IMR-90 (cell line): ENCODE results near the gene STX4. TPM values are rescaled to one million over a fixed set of nuclear protein-coding genes. Genes with fewer than 3 reads are reported as not detected.

Experiments
- ATAC-seq: fragments of 200-7000 bp; cut with Tn5 transposase; 2 replicates; pipeline ENCODE4 v1.9.1; 2020; ENCODE audit warnings: low read depth, mild to moderate bottlenecking, moderate library complexity
- BruUV-seq: library from RNA; stranded (reverse); fragments of 400-500 nt; replicated peaks from 2 replicates; lab custom pipeline; 2021; lab: Mats Ljungman, UMichigan
- CTCF ChIA-PET: fragments of 300-600 bp; formaldehyde crosslinking; extraction: SDS; loops from one replicate; lab custom pipeline; 2021; ENCODE audit warnings: antibody characterized with exemption; lab: Yijun Ruan, JAX
- POLR2A ChIA-PET: fragments of 300-600 bp; sonication (Branson Sonifier 250); formaldehyde crosslinking; loops from one replicate; lab custom pipeline; 2022; ENCODE audit warnings: antibody characterized with exemption; ENCODE audit not compliant: unreplicated experiment; lab: Charles Lee
- DNase-seq: peaks from one replicate; pipeline ENCODE4 v3.0.0; 2013
- H2AFZ ChIP-seq: replicated peaks from 2 replicates; pipeline ENCODE3; 2013; ENCODE audit warnings: low read length, mild to moderate bottlenecking; ENCODE audit not compliant: poor library complexity
- H2AK5ac ChIP-seq: 2 replicates; pipeline ENCODE4 v1.6.1; 2013; ENCODE audit warnings: low read depth, low read length, inconsistent platforms
- H2AK9ac ChIP-seq: replicated peaks from 2 replicates; pipeline ENCODE3; 2013; ENCODE audit warnings: mild to moderate bottlenecking, low read depth, low read length, moderate library complexity; ENCODE audit not compliant: poor library complexity
- H2BK120ac ChIP-seq: 2 replicates; pipeline ENCODE4 v1.6.1; 2013; ENCODE audit warnings: low read depth, low read length, inconsistent platforms
- H2BK15ac ChIP-seq: 3 replicates; pipeline ENCODE4 v1.6.1; 2013; ENCODE audit warnings: low read depth, low read length, inconsistent platforms
- H2BK20ac ChIP-seq: 2 replicates; pipeline ENCODE4 v1.6.1; 2013; ENCODE audit warnings: low read depth, mild to moderate bottlenecking, inconsistent platforms, low read length, moderate library complexity
- H2BK5ac ChIP-seq: 2 replicates; pipeline ENCODE4 v1.6.1; 2013; ENCODE audit warnings: mild to moderate bottlenecking, low read depth, low read length, inconsistent platforms; ENCODE audit not compliant: poor library complexity, severe bottlenecking
- H3K14ac ChIP-seq: replicated peaks from 2 replicates; pipeline ENCODE4 v1.6.1; 2013; ENCODE audit warnings: low read depth, low read length, inconsistent platforms
- H3K18ac ChIP-seq: 2 replicates; pipeline ENCODE4 v1.6.1; 2013; ENCODE audit warnings: low read depth, low read length, control low read depth
- H3K23ac ChIP-seq: 2 replicates; pipeline ENCODE4 v1.6.1; 2013; ENCODE audit warnings: low read depth, low read length, inconsistent platforms
- H3K27ac ChIP-seq: 2 replicates; pipeline ENCODE4 v1.5.1; 2013; ENCODE audit warnings: mild to moderate bottlenecking, control low read depth, low read length; ENCODE audit not compliant: insufficient read depth
- H3K27me3 ChIP-seq: 2 replicates; pipeline ENCODE4 v1.6.1; 2013; ENCODE audit warnings: low read length; ENCODE audit not compliant: control insufficient read depth, insufficient read depth
- H3K36me3 ChIP-seq: 2 replicates; pipeline ENCODE4 v1.6.1; 2013; ENCODE audit warnings: low read length, mixed read lengths; ENCODE audit not compliant: control insufficient read depth, insufficient read depth
- H3K4ac ChIP-seq: 2 replicates; pipeline ENCODE4 v1.6.1; 2013; ENCODE audit warnings: low read depth, low read length, inconsistent platforms
- H3K4me1 ChIP-seq: 2 replicates; pipeline ENCODE4 v1.6.1; 2013; ENCODE audit warnings: low read length, mixed read lengths; ENCODE audit not compliant: control insufficient read depth, insufficient read depth
- H3K4me2 ChIP-seq: 2 replicates; pipeline ENCODE4 v1.6.1; 2013; ENCODE audit warnings: low read depth, mild to moderate bottlenecking, control low read depth, low read length, moderate library complexity
- H3K4me3 ChIP-seq: 2 replicates; pipeline ENCODE4 v1.5.1; 2013; ENCODE audit warnings: low read depth, mild to moderate bottlenecking, control low read depth, low read length, moderate library complexity; ENCODE audit not compliant: insufficient read depth
- H3K56ac ChIP-seq: 2 replicates; pipeline ENCODE4 v1.6.1; 2013; ENCODE audit warnings: low read length, inconsistent platforms; ENCODE audit not compliant: insufficient read depth; ENCODE audit errors: extremely low read depth
- H3K79me1 ChIP-seq, 2 experiments: 2 replicates each; pipeline ENCODE4 v1.6.1; 2013; ENCODE audit warnings: low read length in 2 of 2, inconsistent platforms in 1 of 2, low read depth in 1 of 2
- H3K9ac ChIP-seq: 2 replicates; pipeline ENCODE4 v1.6.1; 2013; ENCODE audit warnings: low read depth, low read length, control low read depth
- H3K9me1 ChIP-seq: 2 replicates; pipeline ENCODE4 v1.6.1; 2013; ENCODE audit warnings: low read length, inconsistent platforms; ENCODE audit not compliant: insufficient read depth
- H3K9me3 ChIP-seq: 2 replicates; pipeline ENCODE4 v1.6.1; 2013; ENCODE audit warnings: low read length; ENCODE audit not compliant: control insufficient read depth, insufficient read depth
- H4K20me1 ChIP-seq: 2 replicates; pipeline ENCODE4 v1.6.1; 2013; ENCODE audit warnings: low read length, inconsistent platforms; ENCODE audit not compliant: insufficient read depth
- H4K5ac ChIP-seq: 2 replicates; pipeline ENCODE4 v1.6.1; 2013; ENCODE audit warnings: mild to moderate bottlenecking, low read depth, low read length, control low read depth
- H4K8ac ChIP-seq, 2 experiments: 2 replicates each; pipeline ENCODE4 v1.6.1; 2013; ENCODE audit warnings: low read depth in 2 of 2, low read length in 2 of 2, control low read depth in 1 of 2, inconsistent platforms in 1 of 2
- H4K91ac ChIP-seq: 2 replicates; pipeline ENCODE4 v1.6.1; 2013; ENCODE audit warnings: low read depth, low read length, inconsistent platforms; ENCODE audit not compliant: insufficient read depth
- BHLHE40 ChIP-seq: fragments of 150-350 bp; IDR thresholded peaks from 2 replicates; pipeline ENCODE4 v1.6.1; 2016; ENCODE audit warnings: mild to moderate bottlenecking, low read depth, low read length
- CEBPB ChIP-seq: IDR thresholded peaks from 2 replicates; pipeline ENCODE4 v1.6.1; 2012; ENCODE audit warnings: low read depth, low read length, improper control_type of control experiment
- CHD1 ChIP-seq: IDR thresholded peaks from 2 replicates; pipeline ENCODE4 v1.6.1; 2012; ENCODE audit warnings: low read depth, low read length, improper control_type of control experiment
- CTCF ChIP-seq: conservative IDR thresholded peaks from 2 replicates; pipeline ENCODE4 v1.5.1; 2012; ENCODE audit warnings: mild to moderate bottlenecking, low read depth, low read length, improper control_type of control experiment
- ELK1 ChIP-seq: fragments of 150-350 bp; IDR thresholded peaks from 2 replicates; pipeline ENCODE4 v1.6.1; 2016; ENCODE audit warnings: low read depth, mild to moderate bottlenecking, low read length, moderate library complexity, borderline replicate concordance
- FOS ChIP-seq: fragments of 150-350 bp; IDR thresholded peaks from 2 replicates; pipeline ENCODE4 v1.6.1; 2016; ENCODE audit warnings: low read depth, low read length
- MAFK ChIP-seq: IDR thresholded peaks from 2 replicates; pipeline ENCODE4 v1.6.1; 2012; ENCODE audit warnings: low read depth, low read length, improper control_type of control experiment
- MAZ ChIP-seq: IDR thresholded peaks from 2 replicates; pipeline ENCODE4 v1.6.1; 2012; ENCODE audit warnings: low read depth, mild to moderate bottlenecking, low read length, improper control_type of control experiment, moderate library complexity, borderline replicate concordance
- MXI1 ChIP-seq: IDR thresholded peaks from 2 replicates; pipeline ENCODE4 v1.6.1; 2012; ENCODE audit warnings: low read depth, mild to moderate bottlenecking, low read length, moderate library complexity, borderline replicate concordance
- NFE2L2 ChIP-seq: fragments of 150-350 bp; IDR thresholded peaks from 2 replicates; pipeline ENCODE4 v1.6.1; 2016; ENCODE audit warnings: low read depth, mild to moderate bottlenecking, low read length
- POLR2A ChIP-seq: IDR thresholded peaks from 2 replicates; pipeline ENCODE4 v1.6.1; 2012; ENCODE audit warnings: mild to moderate bottlenecking, low read depth, low read length
- RAD21 ChIP-seq: IDR thresholded peaks from 2 replicates; pipeline ENCODE4 v1.6.1; 2012; ENCODE audit warnings: low read length, improper control_type of control experiment
- RCOR1 ChIP-seq: IDR thresholded peaks from 2 replicates; pipeline ENCODE4 v1.6.1; 2012; ENCODE audit warnings: mild to moderate bottlenecking, low read length, improper control_type of control experiment; ENCODE audit not compliant: insufficient replicate concordance
- RFX5 ChIP-seq: IDR thresholded peaks from 2 replicates; pipeline ENCODE4 v1.8.0; 2012; ENCODE audit warnings: low read depth, mild to moderate bottlenecking, low read length, moderate library complexity
- SMC3 ChIP-seq: fragments of 150-350 bp; IDR thresholded peaks from 2 replicates; pipeline ENCODE4 v1.6.1; 2016; ENCODE audit warnings: low read depth, mild to moderate bottlenecking, antibody characterized with exemption, low read length, moderate library complexity
- WGBS, 2 experiments: methylation state at CpG; one replicate each; pipeline versions ENCODE4 v1.1.5 to v1.1.7; 2013; ENCODE audit warnings: missing lambda C conversion rate in 2 of 2; ENCODE audit not compliant: insufficient read length in 1 of 2; ENCODE audit errors: extremely low coverage in 2 of 2; 5-methylcytosine and 5-hydroxymethylcytosine counted together
- dilution Hi-C: fragments of 300-500 bp; cut with HindIII; formaldehyde crosslinking; loops from one replicate; pipeline ENCODE4 v1.14.3; 2018; ENCODE audit warnings: low sequenced_read_pairs; ENCODE audit not compliant: unreplicated experiment
- in situ Hi-C: fragments of 300-500 bp; cut with MboI; formaldehyde crosslinking; loops from 3 replicates; pipeline ENCODE4 v1.14.3; 2019; ENCODE audit warnings: low sequenced_read_pairs, inconsistent platforms, mixed read lengths
- intact Hi-C: fragments of 100-400 bp; cut with micrococcal nuclease; formaldehyde crosslinking; loops from 2 replicates; pipeline ENCODE4 v1.10.0; 2022
- polyA plus RNA-seq, 3 experiments: library from polyadenylated mRNA; depleted of rRNA; stranded (reverse); fragments of >200 nt; gene quantifications; 2 replicates each; pipeline ENCODE4 v1.2.3, GENCODE V29; 2012; ENCODE audit warnings: low replicate concordance in 1 of 3
- total RNA-seq: library from RNA; depleted of rRNA; stranded (reverse); fragments of >200 nt; gene quantifications from 2 replicates; pipeline ENCODE4 v1.2.3, GENCODE V29; 2012

The STX4 gene
- total and polyA plus RNA-seq, 2 of the 4 experiments (the other 2 are of a cell fraction) = 23.5 to 67.9 TPM

GRCh38 chr16:30992931-30993816, 40.2 kb upstream of the STX4 start:
- DNase-seq = no peak
- Histone ChIP-seq H3K27me3 (no peaks in the 10 kb centered on the region), H3K27ac (no peak overlapping the region), H2AK9ac (no peak overlapping the region), H3K79me1 (peaks cover 0 to 14% of the 10 kb centered on the region in 2 experiments; a peak in 1 of 4 replicates), H2AFZ (no peak overlapping the region), H3K23ac (no peak overlapping the region), H3K4me3 (no peak overlapping the region), H3K36me3 (0 out of 2 replicates have a peak, but pooled peaks cover 3% of the 10 kb centered on the region), H3K4me2 (no peak overlapping the region), H3K56ac (no peak overlapping the region), H4K91ac (no peak overlapping the region), H2BK20ac (no peak overlapping the region), H2BK5ac (no peak overlapping the region), H3K4ac (no peak overlapping the region), H2BK120ac (no peak overlapping the region), H3K14ac (no peak overlapping the region), H3K4me1 (peaks cover 15% of the 10 kb centered on the region), H4K20me1 (no peaks in the 10 kb centered on the region), H3K9me1 (peaks cover 9% of the 10 kb centered on the region), H4K8ac (no peak overlapping the region), H3K9ac (no peak overlapping the region), H2BK15ac (no peak overlapping the region), H3K9me3 (no peaks in the 10 kb centered on the region), H2AK5ac (peak overlapping the region; percentile 24; the same call in 1 of the 2 replicates), H3K18ac (no peak overlapping the region), H4K5ac (no peak overlapping the region)
- no peak for TF ChIP-seq BHLHE40
- no peak for TF ChIP-seq RCOR1
- TF ChIP-seq MAFK = no peak
- TF ChIP-seq CEBPB = no peak
- no peak for TF ChIP-seq CTCF
- no peak for TF ChIP-seq CHD1
- no peak for TF ChIP-seq NFE2L2
- TF ChIP-seq SMC3 = no peak
- TF ChIP-seq FOS = no peak
- no peak for TF ChIP-seq RFX5
- TF ChIP-seq ELK1 = no peak
- no peak for TF ChIP-seq MXI1
- no peak for TF ChIP-seq POLR2A
- TF ChIP-seq RAD21 = no peak
- TF ChIP-seq MAZ = no peak
- in situ Hi-C loops (loop anchor here (10.0 to 25.0 kb wide), 2 partner anchors 452 to 719 kb away; partner anchors contain the start of gene ZNF843), intact Hi-C loops (no loop called here), dilution Hi-C loops (no loop called here)
- BruUV-seq = no TSS peak
- WGBS, 2 experiments = 91% methylated on average over 12 of the region's 29 CpGs; no CpG with 5 or more reads in 1 of the 2 experiments
- POLR2A ChIA-PET = no interaction called here
- ATAC-seq = no peak
- CTCF ChIA-PET = no interaction called here
